Retinal pigment epithelial cell (primary cell): ENCODE measurements around the gene ZNF407.

Experiments used
- DNase-seq: peaks from one replicate; pipeline ENCODE4 v3.0.0-alpha.2; 2010; ENCODE audit warnings: low read depth
- H3K4me3 ChIP-seq: 2 replicates; pipeline ENCODE4 v1.5.1; 2011; ENCODE audit warnings: mild to moderate bottlenecking, low read length, control low read depth, moderate library complexity
- TF ChIP-seq, protein P1 (sequence below): conservative IDR thresholded peaks from 2 replicates; pipeline ENCODE4 v1.5.1; 2011; ENCODE audit warnings: low read depth, low read length, control low read depth, inconsistent platforms

The ZNF407 gene

DNA sequence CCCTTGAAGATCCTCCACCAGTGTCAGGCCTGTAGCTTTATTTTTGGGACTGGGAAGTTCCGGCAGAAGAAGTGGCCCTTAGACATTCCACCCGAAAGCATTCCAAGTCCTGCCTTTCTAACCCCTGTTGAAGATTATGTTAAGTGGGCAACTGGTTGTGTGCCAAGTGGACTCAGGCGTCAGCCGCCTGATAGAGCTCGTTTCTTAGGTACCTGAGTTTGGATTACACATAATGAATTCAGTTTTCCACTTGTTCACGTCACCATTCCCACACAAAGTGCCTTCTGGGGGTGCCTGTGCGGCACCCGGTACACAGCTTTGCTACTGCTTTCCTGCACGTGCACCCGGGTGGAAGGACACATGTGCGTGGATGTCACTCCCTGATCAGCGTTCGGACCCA is 454.8 kb downstream of the ZNF407 start:
- TF ChIP-seq, protein P1, sequence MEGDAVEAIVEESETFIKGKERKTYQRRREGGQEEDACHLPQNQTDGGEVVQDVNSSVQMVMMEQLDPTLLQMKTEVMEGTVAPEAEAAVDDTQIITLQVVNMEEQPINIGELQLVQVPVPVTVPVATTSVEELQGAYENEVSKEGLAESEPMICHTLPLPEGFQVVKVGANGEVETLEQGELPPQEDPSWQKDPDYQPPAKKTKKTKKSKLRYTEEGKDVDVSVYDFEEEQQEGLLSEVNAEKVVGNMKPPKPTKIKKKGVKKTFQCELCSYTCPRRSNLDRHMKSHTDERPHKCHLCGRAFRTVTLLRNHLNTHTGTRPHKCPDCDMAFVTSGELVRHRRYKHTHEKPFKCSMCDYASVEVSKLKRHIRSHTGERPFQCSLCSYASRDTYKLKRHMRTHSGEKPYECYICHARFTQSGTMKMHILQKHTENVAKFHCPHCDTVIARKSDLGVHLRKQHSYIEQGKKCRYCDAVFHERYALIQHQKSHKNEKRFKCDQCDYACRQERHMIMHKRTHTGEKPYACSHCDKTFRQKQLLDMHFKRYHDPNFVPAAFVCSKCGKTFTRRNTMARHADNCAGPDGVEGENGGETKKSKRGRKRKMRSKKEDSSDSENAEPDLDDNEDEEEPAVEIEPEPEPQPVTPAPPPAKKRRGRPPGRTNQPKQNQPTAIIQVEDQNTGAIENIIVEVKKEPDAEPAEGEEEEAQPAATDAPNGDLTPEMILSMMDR, result no peak
- DNase-seq, result peak; percentile 25
- no peak overlapping the region for H3K4me3 ChIP-seq

DNA sequence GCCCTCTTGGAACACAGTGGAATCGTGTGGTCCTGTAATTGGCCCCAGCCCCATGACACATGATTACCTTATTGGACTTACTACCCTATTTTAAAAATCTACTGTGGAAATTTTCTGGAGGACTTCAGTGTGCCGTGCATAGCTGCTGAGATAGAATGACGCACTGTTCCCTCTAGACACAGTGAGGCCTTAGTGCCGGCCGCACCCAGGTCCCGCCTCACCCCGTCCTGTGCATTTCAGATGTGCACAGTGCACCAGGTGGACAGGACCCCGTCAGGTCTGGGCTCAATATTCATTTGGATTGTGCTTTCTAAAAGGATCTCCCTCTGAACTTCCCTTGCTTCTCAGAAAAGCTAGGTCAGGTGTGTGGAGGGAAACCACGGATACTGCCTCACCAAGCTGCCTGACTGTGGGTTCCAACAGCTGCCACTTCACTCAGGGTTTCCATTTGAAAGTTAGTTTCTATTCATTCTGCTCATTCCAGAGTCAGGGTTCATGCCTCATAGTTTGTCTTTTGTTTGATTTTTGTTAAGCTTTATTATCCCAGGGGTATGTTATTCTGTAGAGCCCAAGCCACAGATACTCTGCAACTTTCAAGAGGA is 455.5 kb downstream of the ZNF407 start:
- no peak for DNase-seq
- TF ChIP-seq, protein P1, result no peak
- no peak overlapping the region for H3K4me3 ChIP-seq

DNA sequence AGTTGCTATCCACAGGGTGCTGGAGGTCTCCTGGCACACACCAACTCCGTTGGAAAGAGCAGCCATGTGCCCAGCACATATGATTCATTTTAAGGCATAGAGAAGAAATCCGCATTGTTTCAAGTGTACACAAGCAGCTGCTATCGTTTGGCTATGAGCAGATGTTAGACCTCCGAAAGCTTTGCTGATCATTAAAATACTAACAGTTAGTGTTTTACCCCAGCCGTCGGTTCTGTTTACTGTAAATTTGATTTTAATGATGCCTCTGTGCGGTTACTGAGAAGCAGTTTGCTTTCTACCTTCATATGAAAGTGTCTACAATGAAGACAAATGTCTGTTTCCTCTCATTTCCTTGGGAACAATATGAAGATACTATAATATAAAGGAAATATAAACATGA is 456.4 kb downstream of the ZNF407 start:
- no peak overlapping the region for H3K4me3 ChIP-seq
- TF ChIP-seq, protein P1, result no peak
- DNase-seq, result no peak

DNA sequence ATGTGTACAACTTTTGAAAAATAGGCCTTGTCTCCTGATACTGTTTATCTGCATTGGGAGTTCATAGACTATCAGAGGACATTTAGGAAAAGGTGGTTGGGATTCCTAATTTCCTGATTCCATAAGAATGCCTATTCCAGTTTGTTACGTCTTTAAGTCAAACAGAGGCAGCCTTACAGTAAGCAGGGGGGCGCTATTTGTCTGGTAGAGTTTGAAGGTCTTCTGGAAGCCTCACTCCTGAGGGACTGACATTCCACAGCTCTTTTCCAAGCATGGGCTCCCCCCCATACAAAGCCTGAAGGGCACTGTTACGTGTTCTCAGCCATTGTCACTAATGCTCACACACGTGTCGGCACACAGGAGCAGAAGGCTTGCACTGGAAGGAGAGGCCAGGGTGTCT is 456.9 kb downstream of the ZNF407 start:
- DNase-seq, result no peak
- TF ChIP-seq, protein P1, result no peak
- H3K4me3 ChIP-seq, result no peak overlapping the region

DNA sequence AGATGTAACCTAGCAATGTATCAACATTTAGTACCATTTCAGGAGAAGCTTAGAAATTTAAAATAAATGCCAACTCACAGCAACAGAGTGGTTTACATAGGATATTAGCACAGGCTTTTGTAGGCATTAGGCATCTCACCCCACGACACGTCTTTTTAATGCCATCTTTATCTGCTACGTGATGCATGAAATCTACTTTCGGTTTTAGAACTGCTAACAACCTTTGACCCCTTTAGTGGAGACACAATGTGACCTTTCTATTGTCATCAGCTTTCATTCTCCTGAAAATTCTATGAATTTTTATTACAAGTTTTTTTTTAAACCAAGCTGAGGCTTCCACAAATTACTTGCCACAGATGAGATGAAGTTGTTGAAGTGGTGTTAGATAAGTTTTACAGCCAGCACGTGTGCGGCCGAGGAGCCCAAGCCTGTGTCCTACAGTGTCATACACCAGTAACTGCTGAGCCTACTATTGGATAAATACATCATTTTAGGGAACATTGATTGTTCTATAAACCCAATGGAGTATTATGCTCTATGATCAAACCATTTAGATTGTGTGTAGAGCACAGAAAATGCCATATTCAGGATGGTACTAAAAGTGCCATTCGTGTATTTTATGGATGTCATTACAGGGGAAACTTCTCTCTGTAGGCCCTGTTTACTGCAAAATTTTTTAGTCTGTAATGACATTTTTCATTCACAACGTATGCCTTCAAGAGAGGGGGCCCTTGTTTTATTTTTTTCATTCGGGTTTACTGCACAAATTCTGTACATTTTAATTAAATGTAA is 459.7 kb downstream of the ZNF407 start:
- no peak for DNase-seq
- TF ChIP-seq, protein P1, result no peak

DNA sequence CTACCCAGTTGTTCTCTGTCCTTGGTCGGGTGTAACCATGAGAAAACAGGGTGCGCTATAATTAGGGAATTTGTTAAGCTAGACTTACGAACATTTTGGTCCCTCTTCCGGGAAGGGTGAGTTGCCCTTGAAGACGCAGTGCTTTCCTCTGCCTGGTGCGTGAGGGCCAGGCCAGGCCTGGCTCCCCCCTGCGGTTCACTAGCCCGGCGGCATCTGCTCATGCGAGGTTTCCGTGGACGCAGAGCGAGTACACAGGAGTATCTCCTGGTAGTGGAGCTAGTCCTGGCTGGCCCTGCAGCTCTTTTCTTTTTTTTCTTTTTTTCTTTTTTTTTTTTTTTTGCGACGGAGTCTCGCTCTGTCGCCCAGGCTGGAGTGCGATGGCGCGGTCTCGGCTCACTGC is 462.5 kb downstream of the ZNF407 start:
- H3K4me3 ChIP-seq, result no peak overlapping the region
- TF ChIP-seq, protein P1, result no peak
- no peak for DNase-seq

More for the DNA sequence above, 459.7 kb downstream of the ZNF407 start:
- H3K4me3 ChIP-seq, result no peak overlapping the region
